Activated CD8-positive, alpha-beta T cell treated with anti-CD3 and anti-CD28 coated beads, Interleukin-2, amount 10 ng/mL, durations not matched to agents 7 days and 5 days (primary cell): ENCODE measurements around the gene CCDC146. TPM values are rescaled to one million over a fixed set of nuclear protein-coding genes. Genes with fewer than 3 reads are reported as not detected.

Experiments used
- ATAC-seq: fragments of 150-1000 bp; cut with Tn5 transposase; one replicate; pipeline ENCODE4 v1.10.0; 2021; ENCODE audit warnings: moderate library complexity
- CTCF ChIA-PET: fragments of 350-600 bp; sonication (Branson Sonifier 250); formaldehyde crosslinking; loops from one replicate; lab custom pipeline; 2021; ENCODE audit warnings: antibody characterized with exemption; lab: Charles Lee
- POLR2A ChIA-PET: fragments of 350-600 bp; sonication (Branson Sonifier 250); formaldehyde crosslinking; loops from one replicate; lab custom pipeline; 2021; ENCODE audit warnings: antibody characterized with exemption; lab: Charles Lee
- DNase-seq: peaks from one replicate; pipeline ENCODE4 v3.0.0-alpha.2; 2020
- H3K27ac Mint-ChIP-seq: one replicate; pipeline ENCODE4 v1.8.0; 2021; ENCODE audit warnings: mild to moderate bottlenecking, mixed read lengths
- H3K27me3 Mint-ChIP-seq: one replicate; pipeline ENCODE4 v1.8.0; 2021; ENCODE audit warnings: low read depth, mixed read lengths
- H3K36me3 Mint-ChIP-seq: one replicate; pipeline ENCODE4 v1.8.0; 2021; ENCODE audit warnings: low read depth, mixed read lengths
- H3K4me1 Mint-ChIP-seq: one replicate; pipeline ENCODE4 v1.8.0; 2021; ENCODE audit warnings: low read depth, mixed read lengths
- H3K4me3 Mint-ChIP-seq: one replicate; pipeline ENCODE4 v1.8.0; 2021; ENCODE audit warnings: mild to moderate bottlenecking, mixed read lengths
- H3K9me3 Mint-ChIP-seq: one replicate; pipeline ENCODE4 v1.8.0; 2022; ENCODE audit warnings: mixed read lengths; ENCODE audit not compliant: insufficient read depth
- total RNA-seq, 2 experiments: library from RNA; stranded (reverse); gene quantifications; one replicate each; pipeline ENCODE4 v1.2.3, GENCODE V29; 2021

Gene CCDC146
- total RNA-seq, 2 experiments from 2014 or later = 10.7 to 12.9 TPM

DNA sequence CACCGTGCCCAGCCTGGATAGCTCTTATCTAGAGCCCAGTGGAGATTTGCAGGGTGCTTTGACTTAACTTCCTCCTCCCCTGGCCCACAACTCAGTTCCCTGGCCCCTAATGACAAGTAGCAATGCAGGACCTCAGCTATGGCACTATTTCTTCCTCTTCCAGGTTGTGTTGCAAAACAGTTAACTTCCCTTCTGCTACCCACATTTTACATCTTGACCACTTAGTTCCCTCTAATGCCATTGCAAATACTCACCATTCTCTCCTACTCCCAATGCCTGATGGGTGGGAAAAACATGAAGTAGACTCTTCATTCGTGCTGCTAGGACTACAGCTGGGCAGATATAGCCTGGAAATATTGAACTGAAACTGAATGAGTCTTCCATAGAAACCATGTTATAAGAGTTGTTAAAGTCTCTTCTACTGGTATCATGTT lies 116.3 kb downstream of the CCDC146 start:
- no peaks in the 10 kb centered on the region for H3K9me3 Mint-ChIP-seq
- no peak for ATAC-seq
- H3K4me1 Mint-ChIP-seq = peaks cover 25% of the 10 kb centered on the region
- H3K4me3 Mint-ChIP-seq = no peak overlapping the region
- H3K27ac Mint-ChIP-seq = no peak overlapping the region
- peaks cover 28% of the 10 kb centered on the region for H3K36me3 Mint-ChIP-seq
- POLR2A ChIA-PET = no interaction called here
- H3K27me3 Mint-ChIP-seq = no peaks in the 10 kb centered on the region
- DNase-seq = no peak
- CTCF ChIA-PET = interaction anchor here (1.1 to 2.2 kb wide), 3 partner anchors 8 to 46 kb away, joined by 3 to 18 read pairs (median 6); partner anchors contain the start of gene FGL2

DNA sequence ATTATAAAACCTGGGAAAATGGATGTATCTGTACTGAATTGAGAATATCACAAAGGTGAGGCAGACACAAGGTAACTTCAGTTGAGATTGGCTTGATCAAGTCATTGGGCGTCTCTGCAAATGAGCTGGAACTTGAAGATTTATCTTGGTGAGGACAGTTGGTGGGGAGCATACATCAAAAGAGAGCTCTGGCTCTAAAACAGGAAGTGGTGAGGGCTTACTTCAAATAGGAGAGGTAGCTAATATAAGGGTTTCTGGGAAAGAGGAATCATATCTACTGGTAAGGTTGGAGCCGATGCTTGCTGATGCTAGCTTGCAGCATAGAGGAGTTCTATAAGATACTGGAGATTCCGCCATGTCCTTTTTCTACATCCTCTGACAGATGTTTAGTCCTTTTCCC lies 117.1 kb downstream of the CCDC146 start:
- CTCF ChIA-PET = interaction anchor here (0.6 to 2.1 kb wide), 5 partner anchors 14 to 93 kb away, joined by 3 to 6 read pairs (median 4); partner anchors contain the start of gene FGL2
- Mint-ChIP-seq H3K4me3 (no peak overlapping the region), H3K27ac (peak overlapping the region; percentile 7), H3K9me3 (no peaks in the 10 kb centered on the region), H3K36me3 (peaks cover 28% of the 10 kb centered on the region), H3K4me1 (peaks cover 25% of the 10 kb centered on the region), H3K27me3 (no peaks in the 10 kb centered on the region)
- ATAC-seq (peak; percentile 69), DNase-seq (no peak)
- POLR2A ChIA-PET = no interaction called here

DNA sequence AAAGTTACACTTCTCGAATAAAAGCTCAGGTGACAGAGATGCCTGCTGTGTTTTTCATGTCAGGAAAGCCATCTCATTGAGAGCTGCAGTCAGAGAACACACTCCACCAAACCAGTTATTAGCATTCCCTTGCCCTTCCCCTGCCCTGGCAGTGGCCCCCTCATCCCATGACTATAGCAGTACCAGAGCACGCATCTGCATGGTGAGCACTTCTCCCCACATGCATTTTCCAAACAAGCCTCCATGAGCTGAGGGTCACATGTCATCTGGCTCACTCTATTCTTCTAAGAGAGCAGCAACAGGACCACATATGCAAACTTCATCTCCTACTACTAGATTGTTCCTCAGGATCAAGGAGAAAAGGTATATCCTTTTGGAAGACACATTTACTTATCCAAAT lies 119.7 kb downstream of the CCDC146 start:
- ChIA-PET POLR2A (no interaction called here), CTCF (no interaction called here)
- no peaks in the 10 kb centered on the region for H3K9me3 Mint-ChIP-seq
- H3K27me3 Mint-ChIP-seq = no peaks in the 10 kb centered on the region
- DNase-seq (no peak), ATAC-seq (no peak)
- no peak overlapping the region for H3K4me3 Mint-ChIP-seq
- H3K27ac Mint-ChIP-seq = no peak overlapping the region
- peaks cover 33% of the 10 kb centered on the region for H3K4me1 Mint-ChIP-seq
- H3K36me3 Mint-ChIP-seq = peaks cover 26% of the 10 kb centered on the region

DNA sequence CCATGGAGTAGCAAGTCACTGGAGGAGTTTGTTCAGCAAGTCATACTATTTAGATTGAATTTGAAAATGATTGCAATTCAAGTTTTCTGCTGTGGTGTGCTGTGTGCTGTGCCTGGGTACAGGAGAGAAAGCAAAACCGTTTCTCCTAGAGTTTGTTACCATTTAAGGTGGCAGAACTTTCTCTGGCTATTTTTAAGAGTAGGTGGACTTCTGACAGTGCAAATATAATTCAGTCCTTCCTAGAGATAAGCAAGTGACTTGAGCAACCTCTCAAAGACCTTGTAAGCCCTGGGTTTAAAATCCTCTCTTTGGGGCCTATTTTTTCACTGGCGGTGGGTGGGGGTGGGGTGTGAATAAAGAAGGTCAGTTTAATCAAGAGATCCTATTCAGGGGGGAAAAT lies 120.1 kb downstream of the CCDC146 start:
- no peak for DNase-seq
- Mint-ChIP-seq H3K4me1 (peaks cover 33% of the 10 kb centered on the region), H3K4me3 (no peak overlapping the region), H3K27ac (no peak overlapping the region), H3K27me3 (no peaks in the 10 kb centered on the region), H3K9me3 (no peaks in the 10 kb centered on the region), H3K36me3 (peaks cover 23% of the 10 kb centered on the region)
- POLR2A ChIA-PET = no interaction called here
- no peak for ATAC-seq
- CTCF ChIA-PET = interaction anchor here (1.0 to 1.6 kb wide), 3 partner anchors 10 to 89 kb away, joined by 3 to 8 read pairs (median 3); no protein-coding TSS in a partner anchor

DNA sequence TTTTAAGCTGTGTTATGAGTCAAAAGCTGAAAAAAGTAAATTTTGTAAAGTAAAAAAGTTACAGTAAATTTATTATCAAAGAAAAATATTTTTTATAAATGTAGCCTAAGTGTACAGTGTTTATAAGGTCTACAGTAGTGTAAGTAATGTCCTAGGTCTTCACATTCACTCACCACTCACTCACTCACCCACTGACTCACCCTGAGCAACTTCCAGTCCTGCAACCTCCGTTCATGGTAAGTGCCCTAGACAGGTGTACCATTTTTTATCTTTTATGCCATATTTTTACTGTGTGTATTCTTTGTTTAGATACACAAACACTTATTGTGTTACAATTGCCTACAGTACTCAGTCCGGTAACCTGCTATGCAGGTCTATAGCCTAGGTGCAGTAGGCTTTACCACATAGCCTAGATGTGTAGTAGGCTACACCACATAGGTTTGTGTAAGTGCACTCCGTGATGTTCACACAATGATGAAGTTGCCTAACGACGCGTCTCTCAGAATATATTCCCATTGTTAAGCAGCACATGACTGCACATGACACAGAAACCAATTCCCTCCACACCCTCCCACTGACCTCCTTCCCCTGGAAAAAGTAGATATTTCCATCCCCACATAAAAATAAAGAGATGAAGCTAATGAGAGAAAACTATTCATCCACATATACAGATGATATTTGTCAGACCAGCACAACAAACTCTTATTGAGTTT lies 122.0 kb downstream of the CCDC146 start:
- ChIA-PET POLR2A (no interaction called here), CTCF (interaction anchor here (1.1 to 3.3 kb wide), 4 partner anchors 28 to 122 kb away, joined by 3 to 13 read pairs (median 6); partner anchors contain the start of gene CCDC146)
- no peaks in the 10 kb centered on the region for H3K27me3 Mint-ChIP-seq

DNA sequence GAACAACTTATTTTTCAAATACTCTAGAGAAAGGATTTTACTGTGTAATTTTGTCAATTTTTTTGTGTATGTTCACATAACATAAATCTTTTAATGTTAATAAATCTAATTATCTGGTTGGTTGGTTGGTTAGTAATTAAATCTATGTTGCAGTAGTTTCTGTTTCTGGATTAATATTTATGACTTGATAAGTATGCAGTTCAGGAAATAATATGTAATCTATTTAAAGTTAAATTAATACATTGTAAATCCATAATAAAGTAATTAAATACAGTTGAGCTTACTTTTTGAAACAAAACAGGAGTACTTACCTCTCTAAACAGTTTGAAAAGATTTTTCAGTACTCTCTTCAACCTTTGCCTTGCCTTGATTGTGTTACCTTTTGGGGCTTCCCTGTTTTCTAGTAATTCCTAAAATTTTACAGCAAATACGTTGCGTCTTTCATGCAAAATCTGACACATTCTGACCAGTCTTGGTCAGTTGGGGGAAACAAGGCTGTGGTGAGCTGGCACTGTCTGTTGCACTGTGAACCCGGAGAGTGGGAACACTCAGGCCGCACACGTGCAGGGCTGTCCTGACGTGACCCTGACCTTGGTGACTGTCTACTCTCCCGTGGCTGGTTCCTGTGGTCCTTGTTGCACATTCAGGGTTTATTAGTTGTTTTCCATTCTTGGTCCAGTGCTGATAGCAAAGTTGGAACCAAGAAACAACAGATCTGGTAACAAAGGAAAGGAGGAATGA lies 122.8 kb downstream of the CCDC146 start:
- ATAC-seq = no peak
- ChIA-PET CTCF (interaction anchor here (1.1 to 3.8 kb wide), 6 partner anchors 9 to 123 kb away, joined by 3 to 67 read pairs (median 8); partner anchors contain the start of genes CCDC146 and FGL2), POLR2A (no interaction called here)
- H3K4me1 Mint-ChIP-seq = peaks cover 15% of the 10 kb centered on the region
- peaks cover 7% of the 10 kb centered on the region for H3K36me3 Mint-ChIP-seq
- no peaks in the 10 kb centered on the region for H3K27me3 Mint-ChIP-seq
- DNase-seq = no peak
- H3K9me3 Mint-ChIP-seq = no peaks in the 10 kb centered on the region
- H3K4me3 Mint-ChIP-seq = no peak overlapping the region
- H3K27ac Mint-ChIP-seq = no peak overlapping the region

More for the DNA sequence above, 122.0 kb downstream of the CCDC146 start:
- H3K27ac Mint-ChIP-seq = no peak overlapping the region
- H3K36me3 Mint-ChIP-seq = peaks cover 10% of the 10 kb centered on the region
- ATAC-seq (no peak), DNase-seq (no peak)
- no peaks in the 10 kb centered on the region for H3K9me3 Mint-ChIP-seq
- H3K4me3 Mint-ChIP-seq = no peak overlapping the region
- H3K4me1 Mint-ChIP-seq = peaks cover 22% of the 10 kb centered on the region

DNA sequence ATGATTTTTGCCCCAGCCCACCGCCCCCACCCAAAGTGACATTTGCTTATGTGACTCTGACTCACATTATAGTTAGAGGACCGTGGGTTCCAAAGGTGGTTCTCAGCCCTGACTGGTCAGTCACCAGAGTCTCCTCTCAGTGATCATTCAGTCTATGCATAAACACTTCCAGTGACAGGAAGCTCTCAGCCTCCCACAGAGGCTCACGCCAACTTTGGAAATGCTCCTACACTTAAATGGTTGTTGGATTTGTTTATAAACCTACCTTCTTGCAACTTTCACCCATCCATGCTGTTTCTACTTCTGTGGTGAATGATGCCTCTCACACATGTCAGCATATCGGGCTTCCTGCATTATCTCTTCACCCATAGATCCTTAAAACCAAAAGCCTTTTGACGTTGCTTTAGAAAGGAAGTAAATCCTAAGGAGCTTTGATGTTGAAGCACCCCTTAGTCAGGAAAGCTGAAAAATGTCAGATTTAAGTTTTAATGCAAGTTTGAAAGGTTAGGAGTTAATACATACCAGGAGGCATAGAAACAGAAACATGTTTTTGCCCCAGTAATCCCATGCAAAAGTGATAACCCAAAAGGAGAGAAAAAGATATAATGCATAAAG lies 123.7 kb downstream of the CCDC146 start:
- ATAC-seq (no peak), DNase-seq (no peak)
- ChIA-PET POLR2A (interaction anchor here (1.2 to 1.4 kb wide), 2 partner anchors 46 to 124 kb away, joined by 5 read pairs; partner anchors contain the start of genes CCDC146 and FGL2), CTCF (interaction anchor here (0.8 to 3.8 kb wide), 27 partner anchors 8 to 124 kb away, joined by 3 to 67 read pairs (median 6); partner anchors contain the start of genes CCDC146 and FGL2)
- Mint-ChIP-seq H3K9me3 (no peaks in the 10 kb centered on the region), H3K4me1 (peaks cover 14% of the 10 kb centered on the region), H3K36me3 (peaks cover 7% of the 10 kb centered on the region), H3K4me3 (no peak overlapping the region), H3K27ac (no peak overlapping the region), H3K27me3 (no peaks in the 10 kb centered on the region)

DNA sequence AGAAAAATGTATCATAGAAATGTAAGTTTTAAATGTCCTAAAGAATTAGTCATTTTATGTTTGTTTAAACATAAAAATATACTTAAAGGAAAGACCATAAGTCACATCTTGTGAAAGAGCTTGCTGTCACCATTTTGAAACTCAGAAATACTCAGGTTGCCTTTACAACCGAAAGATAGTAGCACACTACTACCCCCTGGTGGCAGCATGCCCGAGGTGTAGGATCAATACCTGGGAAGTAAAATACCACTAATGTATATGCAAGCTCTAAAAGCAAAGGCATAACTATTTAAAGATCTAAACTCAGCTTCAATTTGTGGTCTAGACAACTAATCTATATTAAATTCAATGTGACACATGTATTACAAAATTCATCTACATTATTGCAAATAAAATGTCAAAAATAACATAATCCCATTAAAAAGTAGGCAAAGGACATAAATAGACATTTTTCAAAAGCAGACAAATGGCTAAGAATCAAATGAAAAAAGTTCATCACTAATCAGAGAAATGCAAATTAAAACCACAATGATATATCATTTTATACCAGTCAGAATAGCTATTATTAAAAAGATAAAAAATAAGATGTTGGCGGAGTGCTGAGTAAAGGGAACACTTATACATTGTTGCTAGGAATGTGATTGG lies 124.9 kb downstream of the CCDC146 start:
- peaks cover 11% of the 10 kb centered on the region for H3K4me1 Mint-ChIP-seq

DNA sequence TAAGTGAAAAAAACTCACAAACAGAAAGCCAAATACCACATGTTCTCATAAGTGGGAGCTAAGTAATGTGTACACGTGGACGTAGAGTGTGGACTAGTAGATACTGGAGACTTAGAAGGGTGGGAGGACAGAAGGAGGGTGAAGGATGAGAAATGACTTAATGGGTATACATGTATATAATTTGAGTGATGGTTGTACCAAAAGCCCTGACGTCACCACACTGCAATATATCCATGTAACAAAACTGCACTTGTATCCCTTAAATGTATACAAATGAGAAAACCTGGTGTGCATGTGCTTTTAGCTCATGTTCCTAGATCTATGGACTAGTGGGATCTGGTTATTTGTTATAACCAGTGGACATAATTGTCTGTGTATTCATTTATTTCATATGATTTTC lies 125.7 kb downstream of the CCDC146 start:
- H3K9me3 Mint-ChIP-seq = no peaks in the 10 kb centered on the region
- POLR2A ChIA-PET = no interaction called here
- no peak overlapping the region for H3K4me3 Mint-ChIP-seq
- ATAC-seq = no peak
- H3K27ac Mint-ChIP-seq = no peak overlapping the region
- no peak for DNase-seq
- CTCF ChIA-PET = interaction anchor here (0.8 to 3.8 kb wide), 16 partner anchors 10 to 126 kb away, joined by 3 to 67 read pairs (median 10); partner anchors contain the start of genes CCDC146 and FGL2
- no peaks in the 10 kb centered on the region for H3K36me3 Mint-ChIP-seq
- no peaks in the 10 kb centered on the region for H3K27me3 Mint-ChIP-seq
- H3K4me1 Mint-ChIP-seq = peaks cover 7% of the 10 kb centered on the region

More for the DNA sequence above, 124.9 kb downstream of the CCDC146 start:
- DNase-seq = peak; percentile 93
- Mint-ChIP-seq H3K4me3 (no peak overlapping the region), H3K27ac (no peak overlapping the region), H3K9me3 (no peaks in the 10 kb centered on the region), H3K27me3 (no peaks in the 10 kb centered on the region), H3K36me3 (peaks cover under 1% of the 10 kb centered on the region)
- ChIA-PET CTCF (interaction anchor here (0.6 to 3.8 kb wide), 42 partner anchors 8 to 267 kb away, joined by 3 to 67 read pairs (median 6); partner anchors contain the start of genes CCDC146 and FGL2), POLR2A (interaction anchor here (0.7 to 1.4 kb wide), 4 partner anchors 47 to 450 kb away, joined by 3 to 5 read pairs (median 4); partner anchors contain the start of genes CCDC146 and FGL2)
- ATAC-seq = peak; percentile 97

DNA sequence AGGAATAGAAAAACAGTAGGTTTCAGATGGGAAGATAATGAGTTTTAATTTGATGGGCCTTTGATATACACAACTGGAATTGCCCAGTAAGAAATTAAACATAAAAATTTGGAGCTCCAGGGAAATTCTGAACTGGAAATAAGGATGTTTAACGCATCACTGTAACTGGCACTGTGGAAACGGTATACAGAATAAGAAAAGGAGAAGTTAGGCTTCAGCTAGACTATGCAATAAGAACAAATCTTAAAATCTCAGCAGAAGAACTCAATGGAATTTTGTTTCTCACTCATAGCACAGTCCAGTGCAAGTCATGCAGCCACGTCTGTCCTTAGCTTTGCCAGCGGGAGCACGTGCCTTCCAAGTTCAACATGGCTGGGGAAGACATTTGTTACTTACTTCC lies 130.1 kb downstream of the CCDC146 start:
- H3K27me3 Mint-ChIP-seq = no peaks in the 10 kb centered on the region
- POLR2A ChIA-PET = no interaction called here

More for the DNA sequence above, 130.1 kb downstream of the CCDC146 start:
- no peak for DNase-seq
- no peak for ATAC-seq
- Mint-ChIP-seq H3K4me1 (no peaks in the 10 kb centered on the region), H3K27ac (no peak overlapping the region), H3K36me3 (no peaks in the 10 kb centered on the region), H3K9me3 (no peaks in the 10 kb centered on the region), H3K4me3 (no peak overlapping the region)
- CTCF ChIA-PET = interaction anchor here (0.6 to 2.4 kb wide), 2 partner anchors 9 to 80 kb away, joined by 3 to 11 read pairs; no protein-coding TSS in a partner anchor
